ENCODE results near the gene ETV3. TPM values are rescaled to one million over a fixed set of nuclear protein-coding genes. Genes with fewer than 3 reads are reported as not detected.

ETV3 gene
- total and polyA plus RNA-seq, 2 of the 13 experiments (the other 11 are each of a cell fraction or from before 2014, with no cell fraction given) = 4.2 to 5.8 TPM

- TF ChIP-seq HOXD1 (CRISPR knock-in tag; IDR thresholded peaks at IDR 0.05) = no peak; the same call in 1 of the 2 replicates
- TF ChIP-seq ZKSCAN1 (IDR thresholded peaks at IDR 0.05; ENCODE audit: low read length) = no peak
- TF ChIP-seq NR3C1 (CRISPR knock-in tag; IDR thresholded peaks at IDR 0.05) = no peak
- no peak; the same call in 1 of the 2 replicates for TF ChIP-seq TFAP4 (IDR thresholded peaks at IDR 0.05; ENCODE audit: borderline replicate concordance, low read depth)
- peak; percentile 64; the same call in 1 of the 2 replicates for TF ChIP-seq ZNF446 (CRISPR knock-in tag; IDR thresholded peaks at IDR 0.05)
- no peak for TF ChIP-seq ZNF143 (CRISPR knock-in tag; IDR thresholded peaks at IDR 0.05)
- TF ChIP-seq ZBTB4 (CRISPR knock-in tag; IDR thresholded peaks at IDR 0.05; ENCODE audit: borderline replicate concordance) = no peak
- no peak for TF ChIP-seq GTF3A (CRISPR knock-in tag; conservative IDR thresholded peaks at IDR 0.05)
- no peak for TF ChIP-seq NFATC3 (CRISPR knock-in tag; IDR thresholded peaks at IDR 0.05)
- TF ChIP-seq NCOA1 (CRISPR knock-in tag; IDR thresholded peaks at IDR 0.05) = peak; percentile 53; the same call in 1 of the 2 replicates
- TF ChIP-seq ZNF597 (CRISPR knock-in tag; IDR thresholded peaks at IDR 0.05) = no peak
- TF ChIP-seq ZNF180 (CRISPR knock-in tag; IDR thresholded peaks at IDR 0.05; ENCODE audit: borderline replicate concordance, low read depth) = no peak
- peak; percentile 63; the same call in 1 of the 2 replicates for TF ChIP-seq PATZ1 (CRISPR knock-in tag; IDR thresholded peaks at IDR 0.05)
- 0 out of 2 replicates have a peak, but pooled peaks have one; percentile 60 for TF ChIP-seq ZNF138 (CRISPR knock-in tag; IDR thresholded peaks at IDR 0.05; ENCODE audit: low read depth)
- no peak for TF ChIP-seq ARID2 (CRISPR knock-in tag; IDR thresholded peaks at IDR 0.05; ENCODE audit: borderline replicate concordance)
- TF ChIP-seq TOPORS (CRISPR knock-in tag; IDR thresholded peaks at IDR 0.05) = peak; percentile 85; the same call in 1 of the 2 replicates
- TF ChIP-seq ZNF121 (CRISPR knock-in tag; IDR thresholded peaks at IDR 0.05) = no peak
- TF ChIP-seq ZNF746 (CRISPR knock-in tag; IDR thresholded peaks at IDR 0.05) = peak; percentile 79; the same call in 1 of the 2 replicates
- no peak for TF ChIP-seq MBD4 (IDR thresholded peaks at IDR 0.05; ENCODE audit: borderline replicate concordance, low read length)
- TF ChIP-seq ZNF224 (CRISPR knock-in tag; IDR thresholded peaks at IDR 0.05) = peak; percentile 35; the same call in 1 of the 2 replicates
- no peak for TF ChIP-seq CBX2 (IDR thresholded peaks at IDR 0.05; ENCODE audit: low read depth, low read length)
- TF ChIP-seq CBX2 (CRISPR knock-in tag; IDR thresholded peaks at IDR 0.05; ENCODE audit: low read depth) = peak; percentile 51; the same call in 1 of the 2 replicates
- no peak; the same call in 1 of the 2 replicates for TF ChIP-seq ZNF343 (CRISPR knock-in tag; IDR thresholded peaks at IDR 0.05)
- TF ChIP-seq PAF1 (CRISPR knock-in tag; IDR thresholded peaks at IDR 0.05) = no peak
Observed at GRCh38 chr1:157138220-157139051, at the start of gene ETV3 (continued).
